ENCODE results near the gene MRPL20. TPM values are rescaled to one million over a fixed set of nuclear protein-coding genes. Genes with fewer than 3 reads are reported as not detected.

The MRPL20 gene
- total and polyA plus RNA-seq, 2 donors (not counting 1 experiment from before 2014, with no cell fraction given) = 81.7 to 150 TPM

- TF ChIP-seq CTCF (conservative IDR thresholded peaks at IDR 0.05 in 1 of 2, IDR thresholded peaks at IDR 0.05 in 1 of 2; ENCODE audit: low read depth in 1 of 2, low read length in 2 of 2) = no peak
- no peak for TF ChIP-seq EZH2 (IDR thresholded peaks at IDR 0.05; ENCODE audit: low read length, missing control alignments)
- H3K4me2 ChIP-seq (ENCODE audit: extremely low read depth, insufficient read depth, low read length) = no peak overlapping the region
- H3K27me3 ChIP-seq (ENCODE audit: control insufficient read depth, insufficient read depth, low read length) = no peaks in the 10 kb centered on the region
- no peak overlapping the region for H3K27ac ChIP-seq (ENCODE audit: insufficient read depth, low read length)
- H3K9ac ChIP-seq (ENCODE audit: insufficient read depth, low read length) = no peak overlapping the region
- no peak for DNase-seq (ENCODE audit: low read depth in 2 of 2)
- peaks cover 4% of the 10 kb centered on the region for H3K9me3 ChIP-seq (ENCODE audit: control insufficient read depth, insufficient read depth, low read depth, low read length)
- peaks cover 1% of the 10 kb centered on the region for H3K36me3 ChIP-seq (ENCODE audit: control insufficient read depth, insufficient read depth, low read length)
- no peak overlapping the region for H3K4me3 ChIP-seq (replicated peaks in 1 of 4; ENCODE audit: control extremely low read depth in 1 of 4, insufficient read depth in 1 of 4, low read depth in 3 of 4, low read length in 4 of 4)
- H2AFZ ChIP-seq (ENCODE audit: low read length) = no peak overlapping the region
- H3K79me2 ChIP-seq (ENCODE audit: control insufficient read depth, insufficient read depth, low read length) = no peaks in the 10 kb centered on the region
- H3K4me1 ChIP-seq (ENCODE audit: control insufficient read depth, extremely low read depth, insufficient read depth, low read length) = peaks cover 7% of the 10 kb centered on the region
- H4K20me1 ChIP-seq (ENCODE audit: control insufficient read depth, extremely low read depth, insufficient read depth, low read length) = no peaks in the 10 kb centered on the region
Observed at GRCh38 chr1:1366699-1367066, 40.4 kb downstream of the MRPL20 start.

GRCh38 chr1:1365875-1366698, 41.0 kb downstream of the MRPL20 start:
- H3K4me1 ChIP-seq (ENCODE audit: control insufficient read depth, extremely low read depth, insufficient read depth, low read length) = peaks cover 10% of the 10 kb centered on the region
- no peak overlapping the region for H3K4me3 ChIP-seq (replicated peaks in 1 of 4; ENCODE audit: control extremely low read depth in 1 of 4, insufficient read depth in 1 of 4, low read depth in 3 of 4, low read length in 4 of 4)
- no peaks in the 10 kb centered on the region for H3K27me3 ChIP-seq (ENCODE audit: control insufficient read depth, insufficient read depth, low read length)
- H3K79me2 ChIP-seq (ENCODE audit: control insufficient read depth, insufficient read depth, low read length) = no peaks in the 10 kb centered on the region
- TF ChIP-seq CTCF (conservative IDR thresholded peaks at IDR 0.05 in 1 of 2, IDR thresholded peaks at IDR 0.05 in 1 of 2; ENCODE audit: low read depth in 1 of 2, low read length in 2 of 2) (no peak), EZH2 (IDR thresholded peaks at IDR 0.05; ENCODE audit: low read length, missing control alignments) (no peak)
- no peak overlapping the region for H3K9ac ChIP-seq (ENCODE audit: insufficient read depth, low read length)
- H3K9me3 ChIP-seq (ENCODE audit: control insufficient read depth, insufficient read depth, low read depth, low read length) = peaks cover 4% of the 10 kb centered on the region
- no peak overlapping the region for H2AFZ ChIP-seq (ENCODE audit: low read length)
- H3K27ac ChIP-seq (ENCODE audit: insufficient read depth, low read length) = no peak overlapping the region
- H4K20me1 ChIP-seq (ENCODE audit: control insufficient read depth, extremely low read depth, insufficient read depth, low read length) = no peaks in the 10 kb centered on the region
- H3K36me3 ChIP-seq (ENCODE audit: control insufficient read depth, insufficient read depth, low read length) = no peaks in the 10 kb centered on the region
- H3K4me2 ChIP-seq (ENCODE audit: extremely low read depth, insufficient read depth, low read length) = no peak overlapping the region
- DNase-seq (ENCODE audit: low read depth in 2 of 2) = no peak

- Histone ChIP-seq H3K4me2 (ENCODE audit: extremely low read depth, insufficient read depth, low read length) (no peak overlapping the region), H3K4me1 (ENCODE audit: control insufficient read depth, extremely low read depth, insufficient read depth, low read length) (peaks cover 25% of the 10 kb centered on the region), H3K9me3 (ENCODE audit: control insufficient read depth, insufficient read depth, low read depth, low read length) (peaks cover 4% of the 10 kb centered on the region), H3K9ac (ENCODE audit: insufficient read depth, low read length) (no peak overlapping the region), H3K79me2 (ENCODE audit: control insufficient read depth, insufficient read depth, low read length) (no peaks in the 10 kb centered on the region), H2AFZ (ENCODE audit: low read length) (no peak overlapping the region), H3K4me3 (replicated peaks in 1 of 4; ENCODE audit: control extremely low read depth in 1 of 4, insufficient read depth in 1 of 4, low read depth in 3 of 4, low read length in 4 of 4) (no peak overlapping the region), H3K36me3 (ENCODE audit: control insufficient read depth, insufficient read depth, low read length) (no peaks in the 10 kb centered on the region), H4K20me1 (ENCODE audit: control insufficient read depth, extremely low read depth, insufficient read depth, low read length) (no peaks in the 10 kb centered on the region), H3K27me3 (ENCODE audit: control insufficient read depth, insufficient read depth, low read length) (no peaks in the 10 kb centered on the region), H3K27ac (ENCODE audit: insufficient read depth, low read length) (no peak overlapping the region)
- no peak for DNase-seq (ENCODE audit: low read depth in 2 of 2)
- TF ChIP-seq EZH2 (IDR thresholded peaks at IDR 0.05; ENCODE audit: low read length, missing control alignments) (no peak), CTCF (conservative IDR thresholded peaks at IDR 0.05 in 1 of 2, IDR thresholded peaks at IDR 0.05 in 1 of 2; ENCODE audit: low read depth in 1 of 2, low read length in 2 of 2) (no peak)
Observed at GRCh38 chr1:1364266-1364665, 42.8 kb downstream of the MRPL20 start.

All from fibroblast of lung (primary cell).